NCI-H187 (cell line): Measurements from ENCODE around the gene ADAM12.
"Not testable (repeated sequence)": the region's sequence is repeated elsewhere in the genome, so short reads cannot be mapped to it uniquely, and the experiment has no call there.

ENCODE experiments used
- DNase-seq, 2 experiments: peaks; one replicate each; lab custom pipeline; 2025; lab: John Stamatoyannopoulos, UW

The ADAM12 gene

DNA sequence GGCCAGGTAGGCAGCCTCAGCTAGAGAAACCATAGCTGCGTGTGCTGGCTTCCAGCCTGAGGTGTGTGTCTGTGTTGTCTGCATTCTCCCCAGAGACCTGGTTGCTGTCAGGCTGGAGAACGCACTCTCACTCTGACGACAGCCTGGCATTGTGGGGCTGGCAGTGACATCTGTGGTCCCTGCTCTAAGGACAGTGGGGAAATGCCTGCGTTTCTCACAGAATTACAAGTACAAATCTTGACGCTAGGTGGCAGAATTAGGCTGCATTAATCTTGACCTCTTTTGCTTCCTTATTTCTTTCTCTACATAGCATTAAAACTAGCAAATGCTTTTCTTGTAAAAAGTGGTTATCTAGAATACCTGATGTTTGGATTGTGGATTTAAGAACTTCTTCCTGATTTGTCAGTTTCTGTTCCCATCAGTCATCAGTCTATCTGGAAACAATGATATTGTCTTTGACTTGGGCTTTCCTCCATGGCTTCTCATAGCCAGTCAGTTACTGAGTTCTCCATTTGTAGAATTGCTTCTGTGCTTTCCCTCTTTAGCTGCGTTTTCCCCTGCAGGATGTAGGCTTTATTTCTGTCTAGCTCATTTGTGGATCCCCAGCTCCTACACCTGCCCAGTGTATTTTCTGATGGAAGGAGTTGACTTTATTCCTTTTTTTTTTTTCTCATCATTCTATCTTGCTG lies 405.9 kb downstream of the ADAM12 start:
- DNase-seq = no peak

- no peak for DNase-seq
These were observed 407.7 kb downstream of the ADAM12 start for GRCh38 chr10:125980521-125981035.

DNA sequence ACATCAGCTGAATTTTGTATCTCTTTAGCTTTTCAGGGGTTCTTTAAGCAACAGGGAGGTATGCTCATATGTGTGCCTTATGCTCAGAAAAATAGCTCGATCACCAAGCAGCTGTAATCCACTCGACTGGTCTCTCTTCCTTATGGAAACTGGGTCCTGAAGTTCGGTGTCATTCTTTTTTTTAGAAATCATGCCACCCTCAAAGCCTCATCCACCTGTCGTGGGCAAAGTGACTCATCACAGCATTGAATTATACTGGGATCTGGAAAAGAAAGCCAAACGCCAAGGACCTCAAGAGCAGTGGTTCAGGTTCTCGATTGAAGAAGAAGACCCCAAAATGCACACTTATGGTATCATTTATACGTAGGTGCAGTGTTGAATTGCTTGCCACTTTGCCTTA lies 408.3 kb downstream of the ADAM12 start:
- no peak for DNase-seq

DNA sequence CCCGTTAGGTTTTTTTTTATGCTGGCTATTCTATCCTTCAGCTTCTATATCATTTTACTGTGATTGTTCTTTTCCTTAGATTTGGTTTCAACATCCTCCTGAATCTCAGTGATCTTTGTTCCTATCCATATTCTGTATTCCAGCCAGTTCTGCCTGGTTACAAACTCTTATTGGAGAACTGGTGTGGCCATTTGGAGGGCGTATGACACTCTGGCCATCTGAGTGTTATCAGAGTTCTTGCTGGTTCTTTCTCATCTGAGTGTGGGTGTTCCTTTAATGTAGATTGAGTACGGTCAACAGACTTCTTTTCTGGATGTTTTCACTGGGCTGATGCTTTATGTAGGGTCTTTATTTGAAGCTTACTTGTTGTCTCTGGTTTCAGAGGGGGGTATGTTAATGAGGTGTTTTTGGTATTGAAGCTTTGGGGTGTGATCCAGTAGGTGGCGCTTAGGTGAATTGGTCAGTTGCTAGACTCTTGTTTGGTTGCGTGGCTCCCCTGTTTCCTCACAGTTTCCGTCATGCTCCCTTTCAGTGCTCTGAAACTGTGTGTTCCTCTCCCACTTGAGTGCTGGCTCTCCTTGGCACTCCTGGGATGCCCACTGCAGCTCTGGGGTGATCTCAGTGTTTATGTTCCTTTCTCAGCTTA lies 411.2 kb downstream of the ADAM12 start:
- no peak for DNase-seq

- not testable (repeated sequence) for DNase-seq
These were observed 418.1 kb downstream of the ADAM12 start for GRCh38 chr10:125970077-125970630.

- DNase-seq = no peak
These were observed 420.7 kb downstream of the ADAM12 start for GRCh38 chr10:125967533-125967932.

- DNase-seq = no peak
These were observed 423.7 kb downstream of the ADAM12 start for GRCh38 chr10:125964558-125964957.
